ENCODE data around the gene ABLIM2.

The ABLIM2 gene

GRCh38 chr4:8019396-8020365 is 138.9 kb downstream of the ABLIM2 start:
- DNase-seq = no peak

GRCh38 chr4:8016527-8016926 is 142.1 kb downstream of the ABLIM2 start:
- DNase-seq = no peak

- peak; percentile 16 for DNase-seq
Observed at GRCh38 chr4:8015512-8015911, 143.1 kb downstream of the ABLIM2 start.

- no peak for DNase-seq
Observed at GRCh38 chr4:8013976-8014726, 144.5 kb downstream of the ABLIM2 start.

- DNase-seq = no peak
Observed at GRCh38 chr4:8012517-8012916, 146.1 kb downstream of the ABLIM2 start.

GRCh38 chr4:8010618-8011017 is 148.0 kb downstream of the ABLIM2 start:
- DNase-seq = peak; percentile 68

- DNase-seq = no peak
Observed at GRCh38 chr4:8009710-8010511, 148.7 kb downstream of the ABLIM2 start.

- DNase-seq = no peak
Observed at GRCh38 chr4:8009097-8009496, 149.5 kb downstream of the ABLIM2 start.

- no peak for DNase-seq
Observed at GRCh38 chr4:8008391-8008790, 150.2 kb downstream of the ABLIM2 start.

- no peak for DNase-seq
Observed at GRCh38 chr4:8007581-8007980, 151.0 kb downstream of the ABLIM2 start.

GRCh38 chr4:8006471-8006870 is 152.1 kb downstream of the ABLIM2 start:
- DNase-seq = no peak

GRCh38 chr4:8005814-8006215 is 152.8 kb downstream of the ABLIM2 start:
- no peak for DNase-seq

GRCh38 chr4:8005033-8005808 is 153.4 kb downstream of the ABLIM2 start:
- DNase-seq = no peak

GRCh38 chr4:8004066-8004465 is 154.5 kb downstream of the ABLIM2 start:
- DNase-seq = no peak

GRCh38 chr4:8002525-8003309 is 155.9 kb downstream of the ABLIM2 start:
- no peak for DNase-seq

GRCh38 chr4:8001564-8002355 is 156.9 kb downstream of the ABLIM2 start:
- DNase-seq = no peak

- no peak for DNase-seq
Observed at GRCh38 chr4:8000721-8001491, 157.7 kb downstream of the ABLIM2 start.

- no peak for DNase-seq
Observed at GRCh38 chr4:8000247-8000646, 158.4 kb downstream of the ABLIM2 start.

GRCh38 chr4:7999695-8000094 is 158.9 kb downstream of the ABLIM2 start:
- no peak for DNase-seq
